ENCODE data around the gene ATP8B1. TPM values are rescaled to one million over a fixed set of nuclear protein-coding genes. Genes with fewer than 3 reads are reported as not detected.

Gene ATP8B1
- total and polyA plus RNA-seq, 2 experiments from 2014 or later, result 1.7 to 3.0 TPM

DNA sequence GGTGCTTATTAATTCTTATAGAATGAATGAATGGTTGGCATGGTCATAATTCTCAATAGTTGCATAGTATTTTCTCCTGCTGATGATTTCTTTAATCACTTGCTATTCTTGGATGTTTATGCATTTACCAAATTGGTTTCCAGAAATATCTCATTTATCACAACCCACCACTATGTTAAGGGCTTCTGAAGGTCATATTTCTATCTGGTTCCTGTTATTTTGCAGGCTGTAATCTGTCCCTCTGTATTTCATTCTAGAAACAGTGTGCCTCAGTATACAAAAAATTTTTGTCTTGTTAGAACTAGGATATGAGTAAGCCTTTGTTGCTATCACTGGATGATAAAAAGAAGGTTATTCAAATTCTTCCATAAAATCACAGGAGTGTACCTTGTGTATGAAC, 6.1 kb upstream of the ATP8B1 start:
- H3K4me1 Mint-ChIP-seq, result peaks cover 8% of the 10 kb centered on the region
- no peaks in the 10 kb centered on the region for H3K4me1 ChIP-seq (ENCODE audit: insufficient read depth)

More for the DNA sequence above, 6.1 kb upstream of the ATP8B1 start:
- ATAC-seq (no peak), DNase-seq (ENCODE audit: low spot score) (no peak)
- Mint-ChIP-seq H3K36me3 (ENCODE audit: low read depth) (no peaks in the 10 kb centered on the region), H3K27me3 (ENCODE audit: insufficient read depth, low read depth, poor library complexity) (peaks cover 15% of the 10 kb centered on the region), H3K9me3 (peaks cover 10% of the 10 kb centered on the region), H3K27ac (no peak overlapping the region), H3K4me3 (no peak overlapping the region)
- Histone ChIP-seq H3K4me3 (no peak overlapping the region), H3K9me2 (ENCODE audit: insufficient read depth) (no peaks in the 10 kb centered on the region), H4K20me1 (replicated peaks; ENCODE audit: insufficient read depth) (no peaks in the 10 kb centered on the region), H3K36me3 (ENCODE audit: insufficient read depth) (no peaks in the 10 kb centered on the region), H2AFZ (no peak overlapping the region), H3K27me3 (ENCODE audit: insufficient read depth) (peaks cover 18% of the 10 kb centered on the region), H3K79me2 (replicated peaks; ENCODE audit: insufficient read depth) (no peaks in the 10 kb centered on the region), H3F3A (replicated peaks; ENCODE audit: low read depth) (no peaks in the 10 kb centered on the region), H3K4me2 (no peak overlapping the region), H3K27ac (ENCODE audit: low read depth) (no peak overlapping the region)
- TF ChIP-seq ZNF331 (CRISPR knock-in tag; IDR thresholded peaks at IDR 0.05; ENCODE audit: low read depth) (no peak), POLR2AphosphoS5 (IDR thresholded peaks at IDR 0.05; ENCODE audit: low read depth) (no peak), EZH2 (IDR thresholded peaks at IDR 0.05; ENCODE audit: low read depth, unreplicated experiment) (no peak), JUNB (IDR thresholded peaks at IDR 0.05; ENCODE audit: unreplicated experiment) (no peak), NANOG (IDR thresholded peaks at IDR 0.05; ENCODE audit: borderline replicate concordance) (no peak), ZNF114 (CRISPR knock-in tag; IDR thresholded peaks at IDR 0.05) (no peak), EZH2phosphoT487 (IDR thresholded peaks at IDR 0.05; ENCODE audit: unreplicated experiment) (no peak), CREB1 (CRISPR knock-in tag; IDR thresholded peaks at IDR 0.05; ENCODE audit: low read depth) (no peak), STAT1 (IDR thresholded peaks at IDR 0.05; ENCODE audit: unreplicated experiment) (no peak)
- TF ChIP-seq, protein P1, sequence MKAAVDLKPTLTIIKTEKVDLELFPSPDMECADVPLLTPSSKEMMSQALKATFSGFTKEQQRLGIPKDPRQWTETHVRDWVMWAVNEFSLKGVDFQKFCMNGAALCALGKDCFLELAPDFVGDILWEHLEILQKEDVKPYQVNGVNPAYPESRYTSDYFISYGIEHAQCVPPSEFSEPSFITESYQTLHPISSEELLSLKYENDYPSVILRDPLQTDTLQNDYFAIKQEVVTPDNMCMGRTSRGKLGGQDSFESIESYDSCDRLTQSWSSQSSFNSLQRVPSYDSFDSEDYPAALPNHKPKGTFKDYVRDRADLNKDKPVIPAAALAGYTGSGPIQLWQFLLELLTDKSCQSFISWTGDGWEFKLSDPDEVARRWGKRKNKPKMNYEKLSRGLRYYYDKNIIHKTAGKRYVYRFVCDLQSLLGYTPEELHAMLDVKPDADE (IDR thresholded peaks at IDR 0.05), result no peak
- TF ChIP-seq, protein P2, sequence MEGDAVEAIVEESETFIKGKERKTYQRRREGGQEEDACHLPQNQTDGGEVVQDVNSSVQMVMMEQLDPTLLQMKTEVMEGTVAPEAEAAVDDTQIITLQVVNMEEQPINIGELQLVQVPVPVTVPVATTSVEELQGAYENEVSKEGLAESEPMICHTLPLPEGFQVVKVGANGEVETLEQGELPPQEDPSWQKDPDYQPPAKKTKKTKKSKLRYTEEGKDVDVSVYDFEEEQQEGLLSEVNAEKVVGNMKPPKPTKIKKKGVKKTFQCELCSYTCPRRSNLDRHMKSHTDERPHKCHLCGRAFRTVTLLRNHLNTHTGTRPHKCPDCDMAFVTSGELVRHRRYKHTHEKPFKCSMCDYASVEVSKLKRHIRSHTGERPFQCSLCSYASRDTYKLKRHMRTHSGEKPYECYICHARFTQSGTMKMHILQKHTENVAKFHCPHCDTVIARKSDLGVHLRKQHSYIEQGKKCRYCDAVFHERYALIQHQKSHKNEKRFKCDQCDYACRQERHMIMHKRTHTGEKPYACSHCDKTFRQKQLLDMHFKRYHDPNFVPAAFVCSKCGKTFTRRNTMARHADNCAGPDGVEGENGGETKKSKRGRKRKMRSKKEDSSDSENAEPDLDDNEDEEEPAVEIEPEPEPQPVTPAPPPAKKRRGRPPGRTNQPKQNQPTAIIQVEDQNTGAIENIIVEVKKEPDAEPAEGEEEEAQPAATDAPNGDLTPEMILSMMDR (conservative IDR thresholded peaks at IDR 0.05; ENCODE audit: low read depth in 2 of 2), result no peak
- TF ChIP-seq, protein P3, sequence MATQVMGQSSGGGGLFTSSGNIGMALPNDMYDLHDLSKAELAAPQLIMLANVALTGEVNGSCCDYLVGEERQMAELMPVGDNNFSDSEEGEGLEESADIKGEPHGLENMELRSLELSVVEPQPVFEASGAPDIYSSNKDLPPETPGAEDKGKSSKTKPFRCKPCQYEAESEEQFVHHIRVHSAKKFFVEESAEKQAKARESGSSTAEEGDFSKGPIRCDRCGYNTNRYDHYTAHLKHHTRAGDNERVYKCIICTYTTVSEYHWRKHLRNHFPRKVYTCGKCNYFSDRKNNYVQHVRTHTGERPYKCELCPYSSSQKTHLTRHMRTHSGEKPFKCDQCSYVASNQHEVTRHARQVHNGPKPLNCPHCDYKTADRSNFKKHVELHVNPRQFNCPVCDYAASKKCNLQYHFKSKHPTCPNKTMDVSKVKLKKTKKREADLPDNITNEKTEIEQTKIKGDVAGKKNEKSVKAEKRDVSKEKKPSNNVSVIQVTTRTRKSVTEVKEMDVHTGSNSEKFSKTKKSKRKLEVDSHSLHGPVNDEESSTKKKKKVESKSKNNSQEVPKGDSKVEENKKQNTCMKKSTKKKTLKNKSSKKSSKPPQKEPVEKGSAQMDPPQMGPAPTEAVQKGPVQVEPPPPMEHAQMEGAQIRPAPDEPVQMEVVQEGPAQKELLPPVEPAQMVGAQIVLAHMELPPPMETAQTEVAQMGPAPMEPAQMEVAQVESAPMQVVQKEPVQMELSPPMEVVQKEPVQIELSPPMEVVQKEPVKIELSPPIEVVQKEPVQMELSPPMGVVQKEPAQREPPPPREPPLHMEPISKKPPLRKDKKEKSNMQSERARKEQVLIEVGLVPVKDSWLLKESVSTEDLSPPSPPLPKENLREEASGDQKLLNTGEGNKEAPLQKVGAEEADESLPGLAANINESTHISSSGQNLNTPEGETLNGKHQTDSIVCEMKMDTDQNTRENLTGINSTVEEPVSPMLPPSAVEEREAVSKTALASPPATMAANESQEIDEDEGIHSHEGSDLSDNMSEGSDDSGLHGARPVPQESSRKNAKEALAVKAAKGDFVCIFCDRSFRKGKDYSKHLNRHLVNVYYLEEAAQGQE (IDR thresholded peaks at IDR 0.05; ENCODE audit: unreplicated experiment), result no peak
- TF ChIP-seq, protein P4, sequence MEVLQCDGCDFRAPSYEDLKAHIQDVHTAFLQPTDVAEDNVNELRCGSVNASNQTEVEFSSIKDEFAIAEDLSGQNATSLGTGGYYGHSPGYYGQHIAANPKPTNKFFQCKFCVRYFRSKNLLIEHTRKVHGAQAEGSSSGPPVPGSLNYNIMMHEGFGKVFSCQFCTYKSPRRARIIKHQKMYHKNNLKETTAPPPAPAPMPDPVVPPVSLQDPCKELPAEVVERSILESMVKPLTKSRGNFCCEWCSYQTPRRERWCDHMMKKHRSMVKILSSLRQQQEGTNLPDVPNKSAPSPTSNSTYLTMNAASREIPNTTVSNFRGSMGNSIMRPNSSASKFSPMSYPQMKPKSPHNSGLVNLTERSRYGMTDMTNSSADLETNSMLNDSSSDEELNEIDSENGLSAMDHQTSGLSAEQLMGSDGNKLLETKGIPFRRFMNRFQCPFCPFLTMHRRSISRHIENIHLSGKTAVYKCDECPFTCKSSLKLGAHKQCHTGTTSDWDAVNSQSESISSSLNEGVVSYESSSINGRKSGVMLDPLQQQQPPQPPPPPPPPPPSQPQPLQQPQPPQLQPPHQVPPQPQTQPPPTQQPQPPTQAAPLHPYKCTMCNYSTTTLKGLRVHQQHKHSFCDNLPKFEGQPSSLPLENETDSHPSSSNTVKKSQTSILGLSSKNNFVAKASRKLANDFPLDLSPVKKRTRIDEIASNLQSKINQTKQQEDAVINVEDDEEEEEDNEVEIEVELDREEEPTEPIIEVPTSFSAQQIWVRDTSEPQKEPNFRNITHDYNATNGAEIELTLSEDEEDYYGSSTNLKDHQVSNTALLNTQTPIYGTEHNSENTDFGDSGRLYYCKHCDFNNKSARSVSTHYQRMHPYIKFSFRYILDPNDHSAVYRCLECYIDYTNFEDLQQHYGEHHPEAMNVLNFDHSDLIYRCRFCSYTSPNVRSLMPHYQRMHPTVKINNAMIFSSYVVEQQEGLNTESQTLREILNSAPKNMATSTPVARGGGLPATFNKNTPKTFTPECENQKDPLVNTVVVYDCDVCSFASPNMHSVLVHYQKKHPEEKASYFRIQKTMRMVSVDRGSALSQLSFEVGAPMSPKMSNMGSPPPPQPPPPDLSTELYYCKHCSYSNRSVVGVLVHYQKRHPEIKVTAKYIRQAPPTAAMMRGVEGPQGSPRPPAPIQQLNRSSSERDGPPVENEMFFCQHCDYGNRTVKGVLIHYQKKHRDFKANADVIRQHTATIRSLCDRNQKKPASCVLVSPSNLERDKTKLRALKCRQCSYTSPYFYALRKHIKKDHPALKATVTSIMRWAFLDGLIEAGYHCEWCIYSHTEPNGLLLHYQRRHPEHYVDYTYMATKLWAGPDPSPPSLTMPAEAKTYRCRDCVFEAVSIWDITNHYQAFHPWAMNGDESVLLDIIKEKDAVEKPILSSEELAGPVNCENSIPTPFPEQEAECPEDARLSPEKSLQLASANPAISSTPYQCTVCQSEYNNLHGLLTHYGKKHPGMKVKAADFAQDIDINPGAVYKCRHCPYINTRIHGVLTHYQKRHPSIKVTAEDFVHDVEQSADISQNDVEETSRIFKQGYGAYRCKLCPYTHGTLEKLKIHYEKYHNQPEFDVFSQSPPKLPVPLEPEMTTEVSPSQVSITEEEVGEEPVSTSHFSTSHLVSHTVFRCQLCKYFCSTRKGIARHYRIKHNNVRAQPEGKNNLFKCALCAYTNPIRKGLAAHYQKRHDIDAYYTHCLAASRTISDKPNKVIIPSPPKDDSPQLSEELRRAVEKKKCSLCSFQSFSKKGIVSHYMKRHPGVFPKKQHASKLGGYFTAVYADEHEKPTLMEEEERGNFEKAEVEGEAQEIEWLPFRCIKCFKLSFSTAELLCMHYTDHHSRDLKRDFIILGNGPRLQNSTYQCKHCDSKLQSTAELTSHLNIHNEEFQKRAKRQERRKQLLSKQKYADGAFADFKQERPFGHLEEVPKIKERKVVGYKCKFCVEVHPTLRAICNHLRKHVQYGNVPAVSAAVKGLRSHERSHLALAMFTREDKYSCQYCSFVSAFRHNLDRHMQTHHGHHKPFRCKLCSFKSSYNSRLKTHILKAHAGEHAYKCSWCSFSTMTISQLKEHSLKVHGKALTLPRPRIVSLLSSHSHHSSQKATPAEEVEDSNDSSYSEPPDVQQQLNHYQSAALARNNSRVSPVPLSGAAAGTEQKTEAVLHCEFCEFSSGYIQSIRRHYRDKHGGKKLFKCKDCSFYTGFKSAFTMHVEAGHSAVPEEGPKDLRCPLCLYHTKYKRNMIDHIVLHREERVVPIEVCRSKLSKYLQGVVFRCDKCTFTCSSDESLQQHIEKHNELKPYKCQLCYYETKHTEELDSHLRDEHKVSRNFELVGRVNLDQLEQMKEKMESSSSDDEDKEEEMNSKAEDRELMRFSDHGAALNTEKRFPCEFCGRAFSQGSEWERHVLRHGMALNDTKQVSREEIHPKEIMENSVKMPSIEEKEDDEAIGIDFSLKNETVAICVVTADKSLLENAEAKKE (CRISPR knock-in tag; IDR thresholded peaks at IDR 0.05), result no peak
